ENCODE results near the gene SARNP. TPM values are rescaled to one million over a fixed set of nuclear protein-coding genes. Genes with fewer than 3 reads are reported as not detected.

Gene SARNP
- total and polyA plus RNA-seq, 8 donors = 12.3 to 47.9 (median 17.3) TPM

- FAIRE-seq = no peak
- intact Hi-C loops (cut with DNase I) = no loop called here
- H3K27ac ChIP-seq = no peak overlapping the region
These were observed 32.3 kb upstream of the SARNP start for GRCh38 chr12:55849616-55850343.

GRCh38 chr12:55847603-55848291, 30.2 kb upstream of the SARNP start:
- H3K9me3 ChIP-seq = no peaks in the 10 kb centered on the region
- no peak for FAIRE-seq
- no peaks in the 10 kb centered on the region for H3K27me3 ChIP-seq
- ATAC-seq = peak; percentile 53 to 89 (median 85)
- H3K4me3 ChIP-seq = no peak overlapping the region
- H3K4me1 ChIP-seq = no peaks in the 10 kb centered on the region
- 36 to 48% methylated on average over 6 of the region's 6 CpGs for WGBS, 2 donors
- intact Hi-C loops (cut with DNase I) = no loop called here
- TF ChIP-seq CTCF (IDR thresholded peaks at IDR 0.05) = no peak
- peak overlapping the region in 3 of 4 donors; percentile 38 to 78 (median 74) for H3K27ac ChIP-seq
- no peaks in the 10 kb centered on the region for H3K36me3 ChIP-seq
- peak in 4 of 6 donors; percentile 39 to 67 (median 49) for DNase-seq

More at GRCh38 chr12:55849616-55850343, 32.3 kb upstream of the SARNP start:
- Histone ChIP-seq H3K4me1 (no peaks in the 10 kb centered on the region), H3K4me3 (no peak overlapping the region), H3K27me3 (no peaks in the 10 kb centered on the region), H3K9me3 (no peaks in the 10 kb centered on the region), H3K36me3 (no peaks in the 10 kb centered on the region)
- ATAC-seq (no peak), DNase-seq (no peak)
- 68 to 78% methylated on average over 7 of the region's 7 CpGs for WGBS, 2 donors
- no peak for TF ChIP-seq CTCF (IDR thresholded peaks at IDR 0.05)

GRCh38 chr12:55847033-55847432, 29.5 kb upstream of the SARNP start:
- peak in 3 of 4 donors; percentile 24 to 46 (median 31) for ATAC-seq
- H3K27me3 ChIP-seq = no peaks in the 10 kb centered on the region
- DNase-seq = no peak
- H3K4me3 ChIP-seq = no peak overlapping the region
- intact Hi-C loops (cut with DNase I) = no loop called here
- H3K27ac ChIP-seq = peak overlapping the region in 2 of 4 donors; percentile 74 to 78
- 60 to 68% methylated on average over 3 of the region's 3 CpGs for WGBS, 2 donors
- no peaks in the 10 kb centered on the region for H3K36me3 ChIP-seq
- H3K4me1 ChIP-seq = no peaks in the 10 kb centered on the region
- no peak for FAIRE-seq
- no peaks in the 10 kb centered on the region for H3K9me3 ChIP-seq
- TF ChIP-seq CTCF (IDR thresholded peaks at IDR 0.05) = no peak

GRCh38 chr12:55845785-55846496, 28.4 kb upstream of the SARNP start:
- 78 to 84% methylated on average over 7 of the region's 7 CpGs for WGBS, 2 donors
- Histone ChIP-seq H3K27me3 (no peaks in the 10 kb centered on the region), H3K9me3 (no peaks in the 10 kb centered on the region), H3K4me1 (no peaks in the 10 kb centered on the region), H3K4me3 (no peak overlapping the region), H3K36me3 (no peaks in the 10 kb centered on the region), H3K27ac (no peak overlapping the region)
- FAIRE-seq (no peak), ATAC-seq (no peak), DNase-seq (no peak)
- intact Hi-C loops (cut with DNase I) = no loop called here
- TF ChIP-seq CTCF (IDR thresholded peaks at IDR 0.05) = no peak

Data from pancreas (tissue), 10 donors.